Adipocyte (in vitro differentiated cells): Measurements from ENCODE around the gene PSEN1.
"Not testable (repeated sequence)": the region's sequence is repeated elsewhere in the genome, so short reads cannot be mapped to it uniquely, and the experiment has no call there.

Experiments
- DNase-seq: peaks from one replicate; pipeline ENCODE4 v3.0.0-alpha.2; 2015; ENCODE audit warnings: low read depth
- H3K27me3 ChIP-seq: replicated peaks from 2 replicates; pipeline ENCODE4 v1.7.0; 2013; ENCODE audit warnings: mild to moderate bottlenecking, low read length, moderate library complexity; ENCODE audit not compliant: control insufficient read depth, insufficient read depth
- H3K36me3 ChIP-seq: 2 replicates; pipeline ENCODE4 v1.7.0; 2013; ENCODE audit warnings: low read length, mild to moderate bottlenecking, moderate library complexity; ENCODE audit not compliant: control insufficient read depth, insufficient read depth, severe bottlenecking
- H3K4me1 ChIP-seq: 2 replicates; pipeline ENCODE4 v1.7.0; 2013; ENCODE audit warnings: mild to moderate bottlenecking, low read length, moderate library complexity; ENCODE audit not compliant: control insufficient read depth, insufficient read depth
- H3K4me3 ChIP-seq: 2 replicates; pipeline ENCODE4 v1.7.0; 2013; ENCODE audit warnings: mild to moderate bottlenecking, low read length, moderate library complexity
- H3K9ac ChIP-seq: 2 replicates; pipeline ENCODE4 v1.7.0; 2013; ENCODE audit warnings: mild to moderate bottlenecking, low read length, moderate library complexity
- H3K9me3 ChIP-seq: 2 replicates; pipeline ENCODE4 v1.7.0; 2013; ENCODE audit warnings: mild to moderate bottlenecking, low read length, moderate library complexity; ENCODE audit not compliant: control insufficient read depth

Gene PSEN1

DNA sequence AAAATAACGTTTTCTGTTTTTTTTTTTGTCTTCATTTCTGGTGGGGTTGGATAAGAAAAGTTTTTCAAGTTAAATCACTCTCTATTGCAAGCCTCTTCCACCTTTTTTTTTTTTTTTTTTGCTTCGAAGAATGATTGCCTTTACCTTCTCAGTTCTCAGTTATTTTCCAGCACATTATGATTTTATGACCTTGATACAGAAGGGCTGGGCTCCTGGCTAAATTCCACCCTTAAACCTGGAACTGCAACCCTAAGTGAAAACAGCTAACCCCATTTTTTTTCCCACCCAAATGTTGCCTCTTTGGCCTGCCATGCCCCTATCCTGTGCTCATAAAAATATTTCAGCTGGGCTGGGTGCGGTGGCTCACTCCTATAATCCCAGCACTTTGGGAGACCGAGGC lies 31.4 kb downstream of the PSEN1 start:
- H3K36me3 ChIP-seq: peaks cover 79% of the 10 kb centered on the region
- DNase-seq: no peak
- H3K9me3 ChIP-seq: no peaks in the 10 kb centered on the region
- no peak overlapping the region for H3K9ac ChIP-seq
- no peaks in the 10 kb centered on the region for H3K27me3 ChIP-seq
- no peak overlapping the region for H3K4me3 ChIP-seq
- H3K4me1 ChIP-seq: no peaks in the 10 kb centered on the region

DNA sequence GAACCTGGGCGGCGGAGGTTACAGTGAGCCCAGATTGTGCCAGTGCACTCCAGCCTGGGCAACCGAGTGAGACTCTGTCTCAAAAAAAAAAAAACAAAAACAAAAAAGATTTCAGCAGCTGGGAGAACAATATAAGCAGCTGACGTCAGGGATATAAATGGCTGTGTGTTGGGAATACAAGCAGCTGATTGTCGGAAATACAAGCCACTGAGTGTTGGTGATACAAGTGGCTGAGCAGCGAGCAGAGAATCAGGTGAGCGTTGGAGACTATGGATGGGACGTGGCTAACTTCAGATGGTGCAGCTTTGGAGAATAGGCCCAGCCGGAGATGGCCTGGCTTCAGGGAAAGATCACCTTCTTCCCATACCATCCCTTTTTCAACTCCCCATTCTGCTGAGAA lies 32.0 kb downstream of the PSEN1 start:
- Histone ChIP-seq H3K4me3 (no peak overlapping the region), H3K9ac (no peak overlapping the region), H3K27me3 (no peaks in the 10 kb centered on the region), H3K9me3 (no peaks in the 10 kb centered on the region), H3K36me3 (peaks cover 75% of the 10 kb centered on the region), H3K4me1 (no peaks in the 10 kb centered on the region)
- no peak for DNase-seq

DNA sequence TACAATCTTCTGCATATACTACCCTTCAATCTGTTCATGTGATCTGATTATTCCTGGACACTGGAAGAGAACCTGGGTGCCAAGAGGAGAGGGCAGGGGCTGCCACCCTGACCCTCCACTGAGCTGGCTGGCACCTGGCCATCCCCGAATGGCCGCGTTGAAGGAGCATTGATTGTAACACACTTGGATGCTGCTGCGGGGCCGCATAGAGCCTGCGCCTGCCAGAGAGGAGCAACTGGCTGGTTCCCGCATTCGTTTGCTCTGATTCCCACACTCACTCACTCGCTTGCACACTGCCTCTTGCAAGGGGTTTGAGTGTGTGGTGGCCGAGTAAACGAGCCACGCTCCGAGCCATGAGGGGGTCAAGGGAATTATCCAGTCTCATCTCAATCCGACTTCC lies 32.4 kb downstream of the PSEN1 start:
- H3K9ac ChIP-seq: no peak overlapping the region
- H3K36me3 ChIP-seq: peaks cover 75% of the 10 kb centered on the region
- H3K9me3 ChIP-seq: no peaks in the 10 kb centered on the region
- H3K4me1 ChIP-seq: no peaks in the 10 kb centered on the region
- no peak for DNase-seq
- no peak overlapping the region for H3K4me3 ChIP-seq
- H3K27me3 ChIP-seq: no peaks in the 10 kb centered on the region

DNA sequence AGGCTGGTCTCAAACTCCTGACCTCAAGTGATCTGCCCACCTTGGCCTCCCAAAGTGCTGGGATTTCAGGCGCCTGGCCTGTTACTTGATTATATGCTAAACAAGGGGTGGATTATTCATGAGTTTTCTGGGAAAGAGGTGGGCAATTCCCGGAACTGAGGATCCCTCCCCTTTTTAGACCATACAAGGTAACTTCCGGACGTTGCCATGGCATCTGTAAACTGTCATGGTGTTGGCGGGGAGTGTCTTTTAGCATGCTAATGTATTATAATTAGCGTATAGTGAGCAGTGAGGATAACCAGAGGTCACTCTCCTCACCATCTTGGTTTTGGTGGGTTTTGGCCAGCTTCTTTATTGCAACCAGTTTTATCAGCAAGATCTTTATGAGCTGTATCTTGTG lies 33.5 kb downstream of the PSEN1 start:
- not testable (repeated sequence) for H3K4me3 ChIP-seq, H3K27me3 ChIP-seq, H3K4me1 ChIP-seq, DNase-seq, H3K9ac ChIP-seq, H3K9me3 ChIP-seq
- peaks cover 77% of the 10 kb centered on the region for H3K36me3 ChIP-seq

DNA sequence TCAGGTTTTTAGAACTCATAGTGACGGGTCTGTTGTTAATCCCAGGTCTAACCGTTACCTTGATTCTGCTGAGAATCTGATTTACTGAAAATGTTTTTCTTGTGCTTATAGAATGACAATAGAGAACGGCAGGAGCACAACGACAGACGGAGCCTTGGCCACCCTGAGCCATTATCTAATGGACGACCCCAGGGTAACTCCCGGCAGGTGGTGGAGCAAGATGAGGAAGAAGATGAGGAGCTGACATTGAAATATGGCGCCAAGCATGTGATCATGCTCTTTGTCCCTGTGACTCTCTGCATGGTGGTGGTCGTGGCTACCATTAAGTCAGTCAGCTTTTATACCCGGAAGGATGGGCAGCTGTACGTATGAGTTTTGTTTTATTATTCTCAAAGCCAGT lies 34.4 kb downstream of the PSEN1 start:
- Histone ChIP-seq H3K9me3 (no peaks in the 10 kb centered on the region), H3K36me3 (peaks cover 74% of the 10 kb centered on the region), H3K27me3 (no peaks in the 10 kb centered on the region), H3K4me3 (no peak overlapping the region), H3K9ac (no peak overlapping the region), H3K4me1 (no peaks in the 10 kb centered on the region)
- DNase-seq: no peak

DNA sequence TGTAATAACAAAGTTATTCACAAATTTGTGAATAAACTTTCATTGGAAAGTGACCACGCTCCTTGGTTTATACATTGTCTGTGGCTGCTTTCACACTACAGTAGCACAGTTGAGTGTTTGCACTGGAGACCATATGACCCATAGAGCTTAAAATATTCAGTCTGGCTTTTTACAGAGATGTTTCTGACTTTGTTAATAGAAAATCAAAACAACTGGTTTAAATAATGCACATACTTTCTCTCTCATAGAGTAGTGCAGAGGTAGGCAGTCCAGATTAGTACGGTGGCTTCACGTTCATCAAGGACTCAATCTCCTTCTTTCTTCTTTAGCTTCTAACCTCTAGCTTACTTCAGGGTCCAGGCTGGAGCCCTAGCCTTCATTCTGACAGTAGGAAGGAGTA lies 36.2 kb downstream of the PSEN1 start:
- no peak overlapping the region for H3K4me3 ChIP-seq
- H3K36me3 ChIP-seq: peaks cover 63% of the 10 kb centered on the region
- no peaks in the 10 kb centered on the region for H3K27me3 ChIP-seq
- DNase-seq: no peak
- no peak overlapping the region for H3K9ac ChIP-seq
- H3K9me3 ChIP-seq: no peaks in the 10 kb centered on the region
- H3K4me1 ChIP-seq: peaks cover 15% of the 10 kb centered on the region

DNA sequence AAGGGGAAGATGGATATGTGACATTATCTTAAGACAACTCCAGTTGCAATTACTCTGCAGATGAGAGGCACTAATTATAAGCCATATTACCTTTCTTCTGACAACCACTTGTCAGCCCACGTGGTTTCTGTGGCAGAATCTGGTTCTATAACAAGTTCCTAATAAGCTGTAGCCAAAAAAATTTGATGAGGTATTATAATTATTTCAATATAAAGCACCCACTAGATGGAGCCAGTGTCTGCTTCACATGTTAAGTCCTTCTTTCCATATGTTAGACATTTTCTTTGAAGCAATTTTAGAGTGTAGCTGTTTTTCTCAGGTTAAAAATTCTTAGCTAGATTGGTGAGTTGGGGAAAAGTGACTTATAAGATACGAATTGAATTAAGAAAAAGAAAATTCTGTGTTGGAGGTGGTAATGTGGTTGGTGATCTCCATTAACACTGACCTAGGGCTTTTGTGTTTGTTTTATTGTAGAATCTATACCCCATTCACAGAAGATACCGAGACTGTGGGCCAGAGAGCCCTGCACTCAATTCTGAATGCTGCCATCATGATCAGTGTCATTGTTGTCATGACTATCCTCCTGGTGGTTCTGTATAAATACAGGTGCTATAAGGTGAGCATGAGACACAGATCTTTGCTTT lies 36.9 kb downstream of the PSEN1 start:
- Histone ChIP-seq H3K36me3 (peaks cover 60% of the 10 kb centered on the region), H3K9me3 (no peaks in the 10 kb centered on the region), H3K9ac (no peak overlapping the region), H3K4me1 (peaks cover 15% of the 10 kb centered on the region), H3K27me3 (no peaks in the 10 kb centered on the region), H3K4me3 (no peak overlapping the region)
- DNase-seq: peak; percentile 83

DNA sequence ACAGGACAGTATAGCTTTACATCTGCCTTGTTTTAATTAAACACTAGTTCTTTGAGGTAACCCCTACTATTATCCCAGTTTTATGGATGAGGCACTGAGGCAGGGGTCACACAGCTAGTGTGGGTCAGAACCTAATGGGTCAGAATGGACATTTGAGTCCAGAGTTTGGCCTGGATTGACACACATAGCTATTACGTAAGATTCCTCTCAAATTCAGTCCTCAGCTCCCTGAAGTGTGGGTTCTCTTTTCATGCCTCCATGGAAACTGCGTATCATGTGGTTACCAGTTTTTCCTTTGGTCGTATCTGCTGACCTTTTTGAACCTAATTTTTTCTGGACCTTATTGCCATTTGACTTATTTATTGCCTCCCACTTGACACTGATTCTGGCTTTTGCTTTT lies 40.4 kb downstream of the PSEN1 start:
- H3K27me3 ChIP-seq: no peaks in the 10 kb centered on the region
- peaks cover 31% of the 10 kb centered on the region for H3K36me3 ChIP-seq
- H3K4me1 ChIP-seq: peaks cover 45% of the 10 kb centered on the region
- DNase-seq: peak; percentile 61
- H3K9ac ChIP-seq: no peak overlapping the region
- no peaks in the 10 kb centered on the region for H3K9me3 ChIP-seq
- H3K4me3 ChIP-seq: no peak overlapping the region

DNA sequence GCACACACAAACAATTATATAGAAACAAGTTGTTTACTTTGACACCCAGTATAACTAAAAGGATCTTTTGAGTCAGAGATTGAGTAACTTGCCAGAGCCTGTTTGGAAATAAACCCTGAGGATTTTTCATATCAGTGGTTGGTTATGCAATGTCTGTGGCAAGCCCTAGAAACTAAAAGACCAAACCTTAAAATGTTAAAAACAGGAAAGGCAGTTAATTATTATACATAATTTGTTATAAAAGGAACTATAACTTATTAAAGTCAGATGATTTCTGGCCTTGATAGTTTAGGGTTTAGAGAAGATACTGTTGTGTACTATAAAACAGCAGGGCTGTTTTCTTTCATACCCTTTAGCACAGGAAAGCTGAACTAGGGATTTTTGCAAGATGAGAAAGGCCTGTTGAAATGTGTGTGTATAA lies 44.1 kb downstream of the PSEN1 start:
- Histone ChIP-seq H3K27me3 (no peaks in the 10 kb centered on the region), H3K4me1 (peaks cover 45% of the 10 kb centered on the region), H3K4me3 (peak overlapping the region; percentile 40), H3K9me3 (no peaks in the 10 kb centered on the region), H3K36me3 (peaks cover 7% of the 10 kb centered on the region), H3K9ac (peak overlapping the region; percentile 59)
- peak; percentile 93 for DNase-seq

DNA sequence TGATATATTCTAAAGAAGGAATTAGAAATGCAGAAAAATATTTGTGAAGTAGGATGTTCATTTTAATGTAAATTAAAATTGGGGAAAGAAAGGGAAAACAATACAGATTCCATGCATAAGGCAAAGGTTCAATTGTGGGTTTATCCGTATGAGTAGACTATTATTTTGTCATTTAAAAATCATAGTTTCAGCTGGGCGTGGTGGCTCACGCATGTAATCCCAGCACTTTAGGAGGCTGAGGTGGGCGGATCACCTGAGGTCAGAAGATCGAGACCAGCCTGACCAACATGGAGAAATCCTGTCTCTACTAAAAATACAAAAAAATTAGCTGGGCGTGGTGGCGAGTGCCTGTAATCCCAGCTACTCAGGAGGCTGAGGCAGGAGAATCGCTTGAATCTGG lies 44.7 kb downstream of the PSEN1 start:
- not testable (repeated sequence) for H3K9me3 ChIP-seq, H3K27me3 ChIP-seq, H3K36me3 ChIP-seq, DNase-seq
- Histone ChIP-seq H3K9ac (peak overlapping the region; percentile 59), H3K4me1 (peaks cover 44% of the 10 kb centered on the region), H3K4me3 (peak overlapping the region; percentile 40)

DNA sequence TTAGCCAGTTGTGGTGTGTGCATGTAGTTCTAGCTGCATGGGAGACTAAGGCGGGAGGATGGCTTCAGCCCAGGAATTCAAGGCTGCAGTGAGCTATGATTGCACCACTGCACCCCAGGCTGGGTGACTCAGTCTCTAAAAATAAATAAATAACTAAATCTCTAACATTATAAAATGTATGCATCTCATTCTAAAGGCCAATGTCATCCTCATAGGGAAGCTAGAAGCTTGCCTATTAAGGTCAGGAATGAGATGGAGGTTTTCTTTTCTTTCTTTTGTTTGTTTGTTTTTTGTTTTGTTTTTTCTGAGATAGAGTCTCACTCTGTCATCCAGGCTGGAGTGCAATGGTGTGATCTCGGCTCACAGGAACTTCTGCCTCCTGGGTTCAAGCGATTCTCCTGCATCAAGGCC lies 52.2 kb downstream of the PSEN1 start:
- Histone ChIP-seq H3K4me3 (no peak overlapping the region), H3K9me3 (no peaks in the 10 kb centered on the region), H3K4me1 (peaks cover 21% of the 10 kb centered on the region), H3K9ac (no peak overlapping the region), H3K27me3 (no peaks in the 10 kb centered on the region), H3K36me3 (peaks cover 41% of the 10 kb centered on the region)
- peak; percentile 81 for DNase-seq

DNA sequence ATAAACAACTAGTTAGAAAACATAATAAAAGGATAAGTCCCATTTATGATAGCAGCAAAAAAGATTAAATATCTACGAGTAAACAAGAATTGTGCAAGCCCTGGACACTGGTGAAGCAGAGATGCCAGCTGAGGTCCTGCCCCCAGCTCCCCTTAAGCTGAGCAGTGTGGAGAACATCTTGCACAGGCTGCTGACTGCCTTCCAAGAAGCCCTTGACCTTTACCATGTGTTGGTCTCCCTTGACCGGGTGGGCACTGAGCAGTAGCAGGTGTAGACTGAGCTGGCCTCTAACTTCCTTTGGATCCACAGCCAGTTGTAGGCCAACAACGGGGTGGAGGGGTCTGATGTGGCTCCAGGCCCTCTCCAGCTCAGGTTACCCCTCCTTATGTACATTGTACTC lies 53.3 kb downstream of the PSEN1 start:
- Histone ChIP-seq H3K9me3 (no peaks in the 10 kb centered on the region), H3K4me3 (no peak overlapping the region), H3K4me1 (peaks cover 21% of the 10 kb centered on the region), H3K9ac (no peak overlapping the region), H3K27me3 (no peaks in the 10 kb centered on the region), H3K36me3 (peaks cover 52% of the 10 kb centered on the region)
- no peak for DNase-seq
